Dendritic cell treated with granulocyte-macrophage colony-stimulating factor and Interleukin-4, amounts not matched to agents 40 ng/mL and 50 ng/mL, for 4 days (primary cell): ENCODE data around the gene DHX16.

Experiments
- H3K27ac Mint-ChIP-seq: one replicate; pipeline ENCODE4 v1.8.0; 2022; ENCODE audit warnings: mild to moderate bottlenecking, mixed read lengths
- H3K27me3 Mint-ChIP-seq: one replicate; pipeline ENCODE4 v1.8.0; 2022; ENCODE audit warnings: mild to moderate bottlenecking, mixed read lengths
- H3K36me3 Mint-ChIP-seq: one replicate; pipeline ENCODE4 v1.8.0; 2022; ENCODE audit warnings: low read depth, mixed read lengths
- H3K4me1 Mint-ChIP-seq: one replicate; pipeline ENCODE4 v1.8.0; 2022; ENCODE audit warnings: low read depth, mixed read lengths
- H3K4me3 Mint-ChIP-seq: one replicate; pipeline ENCODE4 v1.8.0; 2022; ENCODE audit warnings: mild to moderate bottlenecking, moderate library complexity, mixed read lengths
- H3K9me3 Mint-ChIP-seq: one replicate; pipeline ENCODE4 v1.8.0; 2022; ENCODE audit warnings: mixed read lengths
- intact Hi-C: fragments of 100-400 bp; cut with micrococcal nuclease; formaldehyde crosslinking; loops from one replicate; pipeline ENCODE4 v1.15.0; 2022

The DHX16 gene

DNA sequence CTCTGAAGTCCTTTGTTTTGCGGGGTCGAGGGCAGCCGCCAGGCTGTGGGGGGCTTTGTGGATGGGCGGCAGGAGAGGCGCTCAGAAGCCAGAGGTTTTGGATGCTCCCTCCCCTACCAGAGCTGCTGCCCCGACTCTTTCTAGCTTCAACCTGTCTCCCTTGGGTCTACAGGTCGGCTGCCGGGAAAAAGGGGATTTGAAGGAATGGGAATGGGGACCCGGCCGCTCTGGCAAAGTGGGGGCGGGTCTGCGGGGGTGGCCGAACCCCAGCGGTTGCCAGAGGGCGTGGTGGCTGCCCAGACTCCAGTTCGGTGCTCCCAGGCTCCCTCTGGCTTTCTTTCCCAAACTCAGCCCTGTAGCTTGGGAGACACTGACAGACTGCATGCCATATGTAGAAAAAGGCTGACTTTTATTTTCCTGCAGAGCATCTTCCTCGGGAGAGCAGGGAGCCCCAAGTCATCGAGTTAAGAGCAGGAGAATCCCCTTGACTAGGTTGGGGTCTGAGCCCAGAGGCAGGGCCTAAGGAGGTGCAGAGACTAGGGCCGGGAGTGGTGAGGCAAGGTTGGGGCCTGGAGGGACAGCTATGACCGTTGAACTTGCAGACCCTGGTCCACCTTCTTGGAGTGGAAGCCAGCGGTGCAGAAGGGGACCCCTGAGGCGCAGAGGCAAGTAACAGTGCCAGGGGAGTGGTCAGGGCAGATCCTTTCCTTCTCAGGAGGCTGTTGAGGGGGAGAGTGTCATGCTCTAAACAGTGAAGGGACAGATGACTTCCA, 15.0 kb upstream of the DHX16 start:
- Mint-ChIP-seq H3K4me1 (peaks cover 49% of the 10 kb centered on the region), H3K9me3 (no peaks in the 10 kb centered on the region), H3K36me3 (peaks cover 72% of the 10 kb centered on the region), H3K27ac (peak overlapping the region; percentile 91), H3K4me3 (peak overlapping the region; percentile 93), H3K27me3 (no peaks in the 10 kb centered on the region)
- intact Hi-C loops = loop anchor here (1.0 kb wide), 1 partner anchor 29 kb away; the partner anchor contains the start of gene MDC1

DNA sequence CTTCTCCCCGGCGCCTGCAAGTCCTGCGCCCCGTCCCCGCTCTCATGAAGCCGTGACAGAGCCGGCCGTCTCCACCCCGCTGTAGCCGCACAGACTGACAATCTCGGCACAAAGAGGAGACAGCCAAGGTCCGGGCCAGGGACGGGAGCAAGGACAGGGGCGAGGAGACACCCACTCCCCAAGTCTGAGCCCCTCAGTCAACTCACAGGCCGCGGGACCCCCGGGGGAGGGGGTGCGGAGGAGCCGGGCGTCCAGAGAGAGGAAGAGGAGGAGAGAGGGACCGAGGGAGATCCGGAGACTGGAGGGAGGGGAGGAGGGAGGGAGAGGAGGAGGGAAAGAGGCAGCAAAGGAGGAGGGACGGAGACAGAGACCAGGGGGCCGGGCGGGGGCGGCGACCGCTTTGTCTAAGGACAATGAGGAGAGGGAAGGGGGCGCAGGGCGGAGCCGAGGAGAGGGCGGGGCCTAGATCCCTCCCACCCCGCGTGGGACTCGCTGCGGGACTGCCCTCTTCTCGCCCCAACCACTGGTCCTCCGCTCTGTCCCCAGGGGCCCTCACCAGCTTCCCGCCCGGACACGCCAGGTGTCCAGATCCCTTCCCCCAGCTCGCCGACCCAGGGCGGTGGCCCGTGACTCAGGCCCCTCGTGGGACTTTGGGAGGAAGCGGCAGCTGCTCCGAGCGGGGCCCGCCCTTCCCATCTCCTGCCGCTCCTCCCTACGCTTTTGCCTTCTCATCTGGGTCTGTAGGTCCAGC, 14.3 kb upstream of the DHX16 start:
- Mint-ChIP-seq H3K36me3 (peaks cover 80% of the 10 kb centered on the region), H3K27ac (peak overlapping the region; percentile 91), H3K4me3 (peak overlapping the region; percentile 93), H3K9me3 (no peaks in the 10 kb centered on the region), H3K27me3 (no peaks in the 10 kb centered on the region), H3K4me1 (peaks cover 56% of the 10 kb centered on the region)
- intact Hi-C loops = loop anchor here (1.0 kb wide), 1 partner anchor 30 kb away; the partner anchor contains the start of gene MDC1

DNA sequence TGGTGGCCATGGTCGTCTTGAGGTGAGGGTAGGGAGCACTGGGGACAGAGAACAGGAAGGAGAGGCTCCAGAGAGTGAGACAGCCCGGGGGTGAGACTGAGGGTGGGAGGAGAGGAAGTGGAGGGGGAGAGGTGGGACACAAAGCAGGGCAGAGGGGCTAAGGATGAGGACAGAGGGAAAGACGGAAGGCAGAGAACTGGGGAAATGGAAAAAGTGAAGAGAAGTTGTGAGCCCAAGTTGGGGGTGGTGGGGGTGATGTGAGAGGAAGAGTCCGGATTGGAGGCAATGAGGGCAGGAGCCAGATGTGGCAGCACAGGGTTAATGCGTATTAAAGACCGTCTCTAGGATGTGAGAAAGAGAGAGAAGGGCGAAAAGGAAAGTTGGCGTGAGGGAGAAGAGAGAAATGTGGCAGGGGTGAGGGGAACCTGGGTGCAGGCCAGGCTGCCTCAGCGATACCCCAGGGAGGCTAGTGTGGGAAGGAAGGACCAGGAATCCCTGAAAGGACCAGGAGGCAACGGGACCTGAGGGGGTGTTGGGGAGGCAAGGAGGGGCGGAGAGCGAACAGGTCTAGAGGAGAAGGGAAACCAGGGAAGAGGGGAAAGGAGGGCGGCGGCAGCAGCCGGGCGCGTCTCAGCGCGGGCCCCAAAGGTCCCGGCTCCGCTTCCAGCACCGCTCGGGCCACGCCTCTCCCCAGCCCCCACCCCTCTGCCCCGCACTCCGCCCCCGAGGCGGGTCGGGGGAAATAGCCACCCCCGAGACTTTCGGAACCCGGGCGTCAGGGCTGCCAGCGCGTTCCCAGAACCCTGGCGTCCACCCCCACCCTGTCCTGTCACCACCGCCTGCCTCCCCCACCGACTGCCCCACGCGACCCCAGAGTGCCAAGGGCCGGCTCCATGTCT, 13.5 kb upstream of the DHX16 start, which contains the start of gene PPP1R18:
TSS of gene PPP1R18 (minus strand) at position 637 of the 899 bp plus-strand sequence. CDS start at position 10, 627 bp downstream.
- intact Hi-C loops = no loop called here
- Mint-ChIP-seq H3K27me3 (no peaks in the 10 kb centered on the region), H3K4me3 (peak within 1 kb of the TSS; percentile 93), H3K27ac (peak within 1 kb of the TSS; percentile 91), H3K36me3 (peaks cover 88% of the 10 kb centered on the region), H3K9me3 (no peaks in the 10 kb centered on the region), H3K4me1 (peaks cover 59% of the 10 kb centered on the region)

DNA sequence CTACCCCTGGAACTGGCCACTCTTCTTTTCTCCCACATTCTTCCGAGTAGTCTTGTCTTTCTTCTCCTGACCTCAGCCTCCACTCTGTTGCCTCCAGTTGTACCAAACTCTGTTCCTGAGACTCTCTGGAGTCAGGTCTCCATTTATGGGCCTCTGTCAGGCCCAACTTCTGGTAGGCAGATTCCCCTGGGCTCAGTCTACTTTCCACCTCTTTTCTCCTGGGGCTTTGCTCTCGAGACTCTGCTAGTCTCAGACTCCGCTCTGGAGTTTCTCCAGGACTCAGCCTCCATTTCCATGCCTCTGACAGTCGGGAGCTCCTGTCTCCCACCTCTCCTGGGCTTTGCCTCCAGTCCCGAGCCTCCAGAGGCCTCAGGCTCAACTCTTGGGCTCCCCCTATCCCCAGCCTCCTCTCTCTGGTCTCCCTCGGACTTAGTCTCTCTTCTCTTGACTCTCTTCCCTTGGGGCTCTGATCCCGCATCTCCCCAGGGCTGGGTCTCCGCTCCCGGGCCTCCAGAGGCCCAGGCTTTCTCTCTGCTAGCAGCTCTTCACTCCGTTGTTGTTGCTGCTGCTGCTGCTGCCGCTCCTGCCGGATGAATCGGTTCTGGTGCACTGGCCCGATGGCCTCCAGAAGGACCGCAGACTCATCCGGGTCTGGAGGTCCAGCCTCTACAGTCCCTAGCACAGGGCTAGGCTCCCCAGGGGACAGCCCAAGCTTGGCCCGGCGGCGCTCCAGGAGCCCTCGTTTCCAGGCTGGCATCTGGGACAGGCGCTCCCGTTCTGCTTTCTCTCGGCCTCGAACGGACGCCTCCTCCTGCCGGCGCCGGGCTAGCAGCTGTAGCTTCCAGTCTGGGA, 12.6 kb upstream of the DHX16 start:
- no peaks in the 10 kb centered on the region for H3K27me3 Mint-ChIP-seq
- H3K36me3 Mint-ChIP-seq = peaks cover 93% of the 10 kb centered on the region
- H3K27ac Mint-ChIP-seq = peak overlapping the region; percentile 91
- peak overlapping the region; percentile 93 for H3K4me3 Mint-ChIP-seq
- peaks cover 65% of the 10 kb centered on the region for H3K4me1 Mint-ChIP-seq
- intact Hi-C loops = no loop called here
- no peaks in the 10 kb centered on the region for H3K9me3 Mint-ChIP-seq

DNA sequence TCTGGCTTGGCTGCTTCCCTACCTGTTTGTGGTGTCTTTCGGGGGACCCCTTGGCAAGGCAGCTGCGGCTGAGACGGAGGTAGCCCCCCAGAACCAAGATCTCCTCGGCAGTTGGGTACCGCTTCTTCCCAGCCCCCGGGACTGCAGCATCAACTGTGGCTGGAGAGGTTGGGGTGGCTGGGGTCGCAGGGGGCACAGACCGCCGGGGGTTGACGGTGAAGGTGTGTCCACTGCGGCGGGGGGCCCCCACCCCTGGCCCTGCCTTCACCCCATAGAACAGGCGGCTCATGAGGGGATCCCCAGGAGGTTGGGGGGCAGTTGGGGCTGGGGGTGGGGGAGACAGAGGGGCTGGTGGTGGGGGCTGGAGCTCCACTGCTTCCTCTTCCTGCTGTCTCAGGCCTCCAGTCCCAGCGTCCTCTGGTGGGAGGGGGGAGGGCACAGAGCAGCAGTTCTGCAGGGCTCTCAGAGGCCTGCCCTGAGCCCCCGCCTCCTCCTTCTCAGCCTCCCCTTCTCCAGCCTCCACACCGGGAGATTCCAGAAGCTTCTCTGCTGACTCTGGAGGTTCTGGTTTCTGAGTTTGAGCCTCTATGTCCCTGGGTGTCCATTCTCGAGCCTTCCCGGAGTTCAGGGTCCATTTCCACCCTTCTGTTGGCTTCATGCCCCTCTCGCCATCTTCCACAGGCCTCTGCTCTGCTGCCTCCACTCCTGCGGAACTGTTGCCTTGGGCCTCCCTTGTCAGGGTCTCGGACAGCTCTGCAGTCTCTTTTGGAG, 11.8 kb upstream of the DHX16 start:
- Mint-ChIP-seq H3K27me3 (no peaks in the 10 kb centered on the region), H3K27ac (peak overlapping the region; percentile 91), H3K36me3 (peaks cover 98% of the 10 kb centered on the region), H3K4me3 (peak overlapping the region; percentile 93), H3K9me3 (no peaks in the 10 kb centered on the region), H3K4me1 (peaks cover 65% of the 10 kb centered on the region)
- intact Hi-C loops = no loop called here

DNA sequence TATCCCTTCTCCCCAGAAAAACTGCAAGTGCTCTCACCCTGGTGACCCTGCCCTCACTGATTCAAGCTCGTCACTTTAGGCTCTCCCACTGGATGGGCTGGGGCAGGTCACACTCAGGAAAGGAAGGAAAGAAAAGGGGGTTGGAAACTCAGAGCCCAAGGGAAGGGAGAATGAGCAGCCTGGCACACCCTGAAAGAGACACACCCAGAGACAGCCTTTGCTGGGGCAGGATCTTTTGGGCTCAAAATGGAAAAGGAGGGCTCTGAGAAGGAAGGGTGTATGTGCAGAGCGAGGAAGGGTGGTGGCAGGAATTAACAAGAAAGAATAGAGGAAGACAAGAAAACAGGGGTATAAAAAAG, 11.2 kb upstream of the DHX16 start:
- peaks cover 100% of the 10 kb centered on the region for H3K36me3 Mint-ChIP-seq
- peaks cover 65% of the 10 kb centered on the region for H3K4me1 Mint-ChIP-seq
- peak overlapping the region; percentile 93 for H3K4me3 Mint-ChIP-seq
- no peaks in the 10 kb centered on the region for H3K9me3 Mint-ChIP-seq
- H3K27ac Mint-ChIP-seq = peak overlapping the region; percentile 91
- H3K27me3 Mint-ChIP-seq = no peaks in the 10 kb centered on the region
- intact Hi-C loops = loop anchor here (2.0 kb wide), 1 partner anchor 67 kb away; the partner anchor contains the start of genes MRPS18B and PPP1R10

DNA sequence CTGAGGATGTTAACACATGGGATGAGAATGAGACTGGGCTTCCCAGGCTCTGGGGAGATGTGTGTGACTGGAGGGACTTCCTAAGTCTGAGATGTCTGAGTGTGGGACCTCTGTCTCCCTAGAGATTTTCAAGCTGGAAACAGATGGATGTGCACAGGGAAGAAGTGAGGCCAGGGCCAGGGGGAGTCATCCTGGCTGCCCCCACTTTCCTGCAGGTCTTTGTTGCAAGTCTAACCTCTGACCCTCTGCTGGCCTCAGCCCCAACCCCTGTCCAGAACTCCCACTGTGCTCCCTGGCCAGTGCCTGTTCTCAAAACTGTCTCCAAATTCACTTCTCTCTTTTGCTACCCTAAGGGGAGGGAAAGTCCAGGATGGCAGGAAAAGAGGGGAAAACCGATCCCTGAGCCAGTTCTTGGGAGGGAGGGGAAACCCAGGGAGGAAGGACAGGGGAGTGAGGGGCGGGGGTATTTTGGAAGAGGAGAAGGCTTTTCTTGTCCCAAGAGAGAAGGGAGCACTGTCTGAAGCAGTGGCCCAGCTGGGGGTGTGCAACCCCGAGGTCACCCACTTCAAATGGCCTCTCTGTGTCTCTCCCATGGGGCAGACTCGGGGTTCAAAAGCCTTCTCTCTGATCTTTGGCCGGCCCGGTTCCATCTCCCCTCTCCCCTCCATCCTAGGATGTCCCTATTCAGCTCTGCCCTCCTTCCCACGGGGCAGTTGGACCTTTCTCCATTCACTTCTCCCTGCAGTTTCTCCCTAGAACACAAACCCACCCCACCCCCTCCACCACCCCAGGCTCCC, 10.6 kb upstream of the DHX16 start:
- peak overlapping the region; percentile 91 for H3K27ac Mint-ChIP-seq
- H3K4me3 Mint-ChIP-seq = peak overlapping the region; percentile 93
- H3K9me3 Mint-ChIP-seq = no peaks in the 10 kb centered on the region
- intact Hi-C loops = loop anchor here (2.0 kb wide), 1 partner anchor 67 kb away; the partner anchor contains the start of genes MRPS18B and PPP1R10
- peaks cover 100% of the 10 kb centered on the region for H3K36me3 Mint-ChIP-seq
- H3K27me3 Mint-ChIP-seq = no peaks in the 10 kb centered on the region
- H3K4me1 Mint-ChIP-seq = peaks cover 63% of the 10 kb centered on the region

DNA sequence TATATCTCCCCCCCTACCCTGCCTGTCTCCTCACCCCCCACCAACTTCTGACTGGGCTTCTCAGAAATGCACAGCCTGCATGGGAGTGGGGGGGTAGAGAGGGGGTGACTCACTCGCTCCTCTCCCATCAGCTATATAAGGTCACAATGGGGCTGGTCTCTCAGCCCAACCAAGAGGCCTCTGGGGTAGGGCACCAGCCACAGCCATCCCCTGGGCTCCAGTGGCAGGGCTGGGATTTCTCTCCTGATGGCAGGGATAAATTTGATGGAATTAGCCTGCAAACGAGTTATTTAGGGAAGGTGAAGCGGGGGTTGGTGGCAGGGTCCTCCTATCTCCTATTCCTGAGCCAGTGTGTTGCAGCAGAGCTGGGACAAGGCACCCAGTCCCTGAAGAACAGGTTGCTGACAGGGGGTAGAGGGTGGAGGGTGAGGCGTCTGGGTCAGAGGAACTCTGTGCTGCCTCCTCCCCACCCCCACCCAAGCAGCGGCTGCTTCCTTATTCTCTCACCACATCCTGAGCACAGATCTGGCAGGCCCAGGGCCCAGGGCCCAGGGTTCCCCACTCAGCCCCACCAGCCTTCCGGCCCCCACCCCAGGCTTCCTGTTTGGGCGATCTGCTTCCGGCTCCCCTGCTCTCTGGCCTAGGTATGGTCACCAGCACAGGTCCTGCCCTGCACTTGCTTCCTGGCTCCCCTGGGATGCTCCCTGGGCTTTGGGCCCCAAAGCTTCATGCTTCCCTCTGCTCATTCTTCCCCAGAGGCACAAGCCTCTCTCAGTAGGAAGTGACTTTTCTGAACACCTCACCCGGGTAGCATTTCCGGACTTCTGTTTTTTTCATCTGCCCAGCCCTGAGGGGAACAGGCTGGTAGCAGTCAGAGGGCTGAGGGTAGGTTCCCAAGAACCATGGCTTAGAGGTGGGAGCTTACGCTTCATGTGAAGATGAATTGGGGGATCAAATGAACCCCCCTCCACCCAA, 9.6 kb upstream of the DHX16 start:
- Mint-ChIP-seq H3K36me3 (peaks cover 100% of the 10 kb centered on the region), H3K27ac (peak overlapping the region; percentile 91), H3K4me3 (peak overlapping the region; percentile 93), H3K4me1 (peaks cover 53% of the 10 kb centered on the region), H3K27me3 (no peaks in the 10 kb centered on the region), H3K9me3 (no peaks in the 10 kb centered on the region)
- intact Hi-C loops = loop anchor here (2.0 kb wide), 1 partner anchor 66 kb away; the partner anchor contains the start of genes MRPS18B and PPP1R10

DNA sequence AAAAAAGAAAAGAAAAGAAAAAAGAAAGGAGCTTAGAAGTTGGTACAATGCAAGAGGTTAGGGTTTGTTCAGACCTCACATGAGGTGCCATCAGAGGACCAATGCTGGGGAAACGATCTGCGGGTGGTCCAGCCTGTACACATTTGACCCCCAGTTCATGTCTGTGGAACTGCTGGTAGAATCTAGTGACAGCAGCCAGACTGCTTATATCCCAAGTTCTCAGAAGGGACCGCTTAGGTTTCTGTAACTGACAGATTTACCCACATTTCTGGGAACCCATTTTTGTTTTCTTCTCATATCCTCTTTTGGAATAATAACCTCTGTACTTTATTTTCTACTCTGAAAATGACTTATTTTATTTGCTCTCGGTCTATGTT, 8.9 kb upstream of the DHX16 start:
- peak overlapping the region; percentile 93 for H3K4me3 Mint-ChIP-seq
- intact Hi-C loops = loop anchor here (2.0 kb wide), 1 partner anchor 65 kb away; the partner anchor contains the start of genes MRPS18B and PPP1R10
- H3K27me3 Mint-ChIP-seq = no peaks in the 10 kb centered on the region
- peak overlapping the region; percentile 91 for H3K27ac Mint-ChIP-seq
- H3K36me3 Mint-ChIP-seq = peaks cover 100% of the 10 kb centered on the region
- peaks cover 57% of the 10 kb centered on the region for H3K4me1 Mint-ChIP-seq
- no peaks in the 10 kb centered on the region for H3K9me3 Mint-ChIP-seq

DNA sequence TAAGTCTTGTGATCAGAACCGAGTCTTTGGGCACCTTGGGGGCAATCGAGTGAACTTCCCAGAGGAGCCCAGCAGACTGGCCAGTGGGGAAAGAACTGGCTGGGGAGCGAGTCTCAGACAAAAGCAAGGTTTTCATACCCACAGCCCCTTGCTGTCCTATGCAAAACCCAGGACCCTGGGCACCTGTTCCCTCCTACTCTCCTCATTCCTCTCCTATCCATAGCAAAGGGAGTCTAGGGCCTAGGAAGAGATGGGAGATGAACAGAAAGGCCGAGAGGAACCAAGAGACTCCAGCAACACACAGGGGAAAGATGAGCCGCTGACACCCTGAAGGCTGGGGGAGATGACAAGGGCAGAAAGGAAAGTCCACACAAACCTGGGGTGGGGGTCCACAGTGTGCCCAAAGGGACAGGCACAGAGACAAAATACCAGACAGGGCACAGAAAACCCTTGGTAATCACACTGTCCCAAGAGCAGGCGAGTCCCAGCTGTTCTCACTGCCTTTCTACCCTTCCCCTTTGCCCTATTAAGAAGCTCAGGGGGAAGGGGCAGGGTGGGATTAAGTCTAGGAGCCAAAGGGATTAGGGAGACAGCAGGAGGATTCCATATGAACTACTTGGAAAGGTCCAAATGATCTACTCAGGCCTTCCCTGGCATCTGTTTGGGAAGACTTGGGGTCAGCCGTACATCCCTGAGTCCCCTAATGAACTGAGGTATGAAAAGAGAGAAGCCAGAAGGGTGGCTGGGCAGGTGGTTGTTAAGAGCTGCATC, 7.1 kb upstream of the DHX16 start:
- Mint-ChIP-seq H3K4me1 (peaks cover 59% of the 10 kb centered on the region), H3K36me3 (peaks cover 95% of the 10 kb centered on the region), H3K27ac (peak overlapping the region; percentile 91), H3K4me3 (peak overlapping the region; percentile 93), H3K9me3 (no peaks in the 10 kb centered on the region), H3K27me3 (no peaks in the 10 kb centered on the region)
- intact Hi-C loops = loop anchor here (1.0 to 2.0 kb wide), 2 partner anchors 42 to 51 kb away; no protein-coding TSS in a partner anchor
